Adipose tissue (tissue), 3 donors: ENCODE results near the gene SLC39A12. TPM values are rescaled to one million over a fixed set of nuclear protein-coding genes. Genes with fewer than 3 reads are reported as not detected.

ENCODE experiments used
- H3K27ac ChIP-seq: one replicate; pipeline ENCODE4 v1.5.1; 2013; ENCODE audit warnings: low read depth, low read length
- WGBS, 3 donors: extraction: QIAGEN DNeasy Blood & Tissue Kit; methylation state at CpG; one replicate each; pipeline ENCODE4 v1.1.7; 2013; 5-methylcytosine and 5-hydroxymethylcytosine counted together
- polyA plus RNA-seq, 3 donors: library from polyadenylated mRNA; stranded (reverse); fragments of 200-250 nt; gene quantifications; one replicate each; pipeline ENCODE4 v1.2.3, GENCODE V29; 2013
- donor health status: healthy with polysubstance abuse.
- donor health status: Bipolar disorder and iron deficiency.
- donor health status: healthy.

The SLC39A12 gene
- polyA plus RNA-seq, 3 donors: 0.15 TPM; not detected in 2

DNA sequence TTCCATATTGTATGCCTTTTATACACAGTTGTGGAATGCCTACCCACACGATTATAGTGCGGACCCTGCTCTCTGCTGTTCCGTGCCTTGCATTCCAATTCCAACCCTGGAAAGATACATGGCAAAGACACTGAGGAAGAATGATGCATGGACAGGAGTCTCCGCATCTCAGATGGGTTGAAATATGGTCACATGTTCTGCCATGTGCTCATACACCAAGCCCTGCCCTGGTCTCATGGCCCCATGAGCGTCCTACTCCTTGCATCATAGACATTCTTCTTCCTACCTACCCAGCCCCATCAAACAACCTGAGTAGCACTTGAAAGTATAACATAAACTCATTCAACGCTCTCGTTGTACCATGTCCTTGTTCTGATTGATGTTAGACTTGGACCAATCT is 6.3 kb downstream of the SLC39A12 start:
- 89 to 93% (median 91%) methylated on average over 7 of the region's 7 CpGs for WGBS, 3 donors

DNA sequence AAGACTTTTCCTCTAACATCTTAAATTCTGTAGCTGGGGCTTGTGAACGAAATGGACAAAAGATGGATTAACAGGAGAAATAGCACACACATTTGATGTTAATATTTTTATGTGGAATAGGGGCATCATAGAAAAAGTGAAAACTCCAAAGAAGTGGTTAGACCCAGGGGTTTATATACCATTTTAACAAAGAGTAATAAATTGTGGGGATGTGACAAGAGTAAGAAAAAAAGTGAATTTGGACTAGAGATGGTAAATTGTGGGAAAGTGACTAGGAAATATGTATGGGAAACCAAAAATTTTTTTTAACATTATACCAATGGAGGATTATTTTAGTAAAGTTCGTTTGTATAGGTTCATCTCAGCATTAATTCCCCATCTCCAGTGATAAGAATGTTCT is 8.2 kb downstream of the SLC39A12 start:
- H3K27ac ChIP-seq: no peak overlapping the region
- 57 to 75% (median 69%) methylated on average over 2 of the region's 2 CpGs for WGBS, 3 donors

More for the DNA sequence above, 6.3 kb downstream of the SLC39A12 start:
- H3K27ac ChIP-seq: no peak overlapping the region

DNA sequence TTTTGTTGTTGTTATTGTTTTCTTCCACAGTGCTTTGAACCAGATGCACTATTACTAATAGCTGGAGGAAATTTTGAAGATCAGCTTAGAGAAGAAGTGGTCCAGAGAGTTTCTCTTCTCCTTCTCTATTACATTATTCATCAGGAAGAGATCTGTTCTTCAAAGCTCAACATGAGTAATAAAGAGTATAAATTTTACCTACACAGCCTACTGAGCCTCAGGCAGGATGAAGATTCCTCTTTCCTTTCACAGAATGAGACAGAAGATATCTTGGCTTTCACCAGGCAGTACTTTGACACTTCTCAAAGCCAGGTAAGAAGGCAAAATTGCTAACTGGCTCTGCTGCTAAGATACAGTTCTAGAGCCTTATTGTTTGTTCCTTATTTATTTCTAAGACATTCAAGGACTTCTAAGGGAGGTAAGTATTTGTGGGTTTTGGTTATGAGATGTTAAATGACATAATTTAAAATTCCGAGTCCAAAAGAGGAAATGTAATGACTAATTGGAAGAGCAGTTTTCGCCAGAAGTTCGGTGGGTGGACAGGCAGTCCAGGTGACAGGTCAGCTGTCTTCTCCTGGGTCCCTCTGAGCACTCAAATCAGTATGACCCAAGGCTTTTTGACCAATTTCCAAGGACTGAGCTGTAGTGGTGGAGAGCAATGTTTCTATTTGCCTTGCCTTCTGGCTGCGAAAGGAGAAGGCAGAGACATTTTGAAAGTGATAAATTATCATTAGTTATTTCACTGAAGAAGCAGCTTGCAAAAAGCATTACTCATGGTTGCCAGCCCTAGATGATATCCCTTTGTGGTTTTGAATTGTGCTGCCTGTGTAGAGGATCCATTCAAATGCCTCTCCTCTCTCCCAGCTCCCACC is 10.1 kb downstream of the SLC39A12 start:
- 52 to 56% (median 53%) methylated on average over 4 of the region's 4 CpGs for WGBS, 3 donors
- no peak overlapping the region for H3K27ac ChIP-seq

DNA sequence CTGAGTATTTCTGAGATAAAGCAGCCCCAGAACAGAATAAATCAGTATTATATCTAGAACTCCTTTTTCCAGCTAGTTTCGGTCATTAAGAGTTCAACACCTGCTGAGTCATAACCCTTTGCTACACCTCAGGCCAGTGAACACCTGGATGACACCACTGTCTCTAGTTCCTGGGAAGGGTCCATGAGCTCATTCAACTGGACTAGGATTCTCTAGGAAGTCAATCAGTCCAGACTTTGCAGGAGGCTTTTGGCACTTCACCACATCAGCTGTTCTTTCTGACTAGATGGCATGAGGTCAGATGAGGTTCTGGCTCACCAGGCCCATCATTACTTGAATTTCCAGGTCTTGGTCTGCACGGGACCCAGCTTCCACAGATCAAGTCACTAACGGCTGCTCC is 11.7 kb downstream of the SLC39A12 start:
- no peak overlapping the region for H3K27ac ChIP-seq
- 88 to 95% (median 91%) methylated on average over 3 of the region's 3 CpGs for WGBS, 3 donors

DNA sequence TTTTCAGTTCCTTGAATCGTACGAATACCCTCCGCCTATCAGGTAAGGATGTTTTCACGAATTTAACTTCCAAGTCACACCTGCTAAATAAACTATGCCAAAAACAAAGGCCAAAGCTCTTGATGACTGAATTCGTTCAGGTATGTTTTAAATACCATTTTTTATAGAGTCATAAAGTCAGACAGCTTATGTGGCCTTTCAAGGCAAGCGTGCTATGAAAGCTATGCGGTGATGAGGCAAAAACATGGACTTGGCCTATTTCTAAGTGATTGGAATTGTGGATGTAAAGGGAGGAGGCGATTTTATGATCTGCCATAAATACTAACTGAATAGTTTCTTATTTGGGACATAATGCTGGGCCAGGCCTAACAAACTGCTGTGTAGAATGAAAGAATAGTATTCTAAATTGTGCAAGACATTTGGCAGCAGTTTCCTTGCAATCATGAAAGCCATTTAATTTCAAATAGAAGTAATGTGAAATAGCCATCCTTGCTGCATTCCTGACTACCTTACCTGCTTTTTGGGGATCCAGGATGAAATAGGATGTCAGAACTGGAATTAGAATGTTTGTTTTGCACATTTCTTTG is 14.0 kb downstream of the SLC39A12 start:
- 80 to 90% (median 83%) methylated on average over 8 of the region's 8 CpGs for WGBS, 3 donors
- H3K27ac ChIP-seq: no peak overlapping the region

DNA sequence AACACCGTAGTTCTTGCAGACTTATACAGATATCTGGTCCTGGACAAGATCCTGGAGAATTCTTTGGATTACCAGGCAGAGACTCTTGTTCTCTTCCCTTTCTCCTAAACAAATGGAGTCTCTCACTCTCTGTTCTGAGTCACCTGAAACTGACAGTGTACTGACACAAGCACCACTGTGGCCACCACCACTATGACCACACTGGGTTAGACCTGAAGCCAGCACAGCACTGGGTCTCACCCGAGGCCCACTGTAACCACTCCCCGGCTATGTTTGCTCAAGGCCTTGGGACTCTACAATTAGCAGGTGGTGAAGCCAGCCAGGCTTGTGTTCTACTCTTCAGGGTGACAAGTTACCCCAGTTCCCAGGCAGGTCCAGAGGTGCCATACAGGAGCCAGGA is 22.8 kb downstream of the SLC39A12 start:
- no peak overlapping the region for H3K27ac ChIP-seq
- 83 to 95% (median 94%) methylated on average over 3 of the region's 3 CpGs for WGBS, 3 donors

DNA sequence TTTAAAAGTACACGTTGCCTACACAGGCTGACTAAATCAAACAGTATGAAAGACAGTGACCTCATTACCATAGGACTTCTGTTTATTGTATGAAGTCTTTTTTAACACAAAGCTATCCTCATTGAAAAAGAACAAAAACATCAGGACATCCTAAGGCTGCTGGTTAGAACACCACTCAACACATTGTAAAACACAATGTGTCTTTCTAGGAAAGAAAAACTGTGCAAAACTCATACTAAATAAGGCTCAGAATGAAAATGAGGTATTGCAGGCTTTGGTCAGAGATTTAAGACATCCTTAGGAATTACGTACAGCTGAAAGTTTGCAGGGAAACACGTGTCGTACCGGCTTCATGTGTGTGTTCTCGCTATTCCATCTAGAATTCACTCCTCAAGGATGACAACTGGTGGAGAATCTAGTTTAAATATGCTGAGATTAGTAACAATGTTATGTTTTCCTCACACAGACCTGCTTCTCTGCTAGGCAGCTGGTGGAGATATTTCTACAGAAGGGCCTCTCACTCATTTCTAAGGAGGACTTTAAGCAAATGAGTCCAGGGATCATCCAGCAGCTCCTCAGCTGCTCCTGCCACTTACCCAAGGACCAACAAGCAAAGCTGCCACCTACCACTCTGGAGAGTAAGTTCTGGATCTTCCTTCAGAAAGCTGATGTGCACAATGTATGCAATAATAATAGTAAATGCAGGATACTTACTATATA is 29.3 kb downstream of the SLC39A12 start:
- H3K27ac ChIP-seq: no peak overlapping the region
- 78 to 88% (median 84%) methylated on average over 6 of the region's 6 CpGs for WGBS, 3 donors

DNA sequence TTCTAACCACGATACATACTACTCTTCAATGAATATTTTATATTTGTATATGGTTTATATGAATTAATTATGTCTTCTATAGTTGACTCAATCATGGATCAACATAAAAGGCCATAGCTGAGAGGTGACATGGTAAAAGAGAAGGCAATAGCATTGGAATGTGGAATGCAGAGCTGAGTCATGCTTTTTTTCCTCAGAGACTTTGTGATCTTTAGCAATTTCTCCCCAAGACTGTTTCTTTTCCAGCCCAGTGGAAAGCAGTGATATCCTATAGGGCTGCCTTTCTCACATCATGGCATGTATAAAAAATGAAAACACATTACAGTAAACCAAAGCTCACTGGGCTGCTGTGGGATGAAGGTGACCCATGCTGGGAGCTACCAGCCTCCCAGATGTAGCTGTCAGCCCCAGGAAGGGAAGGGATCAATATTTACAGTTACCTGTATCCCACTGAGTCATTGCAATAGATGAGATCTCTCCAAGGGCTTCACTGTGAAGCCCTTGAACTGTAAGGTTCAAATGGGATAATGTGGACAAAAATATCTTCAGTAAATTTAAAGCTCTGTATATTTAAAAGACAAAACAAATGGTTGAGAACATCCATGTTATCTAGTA is 30.2 kb downstream of the SLC39A12 start:
- H3K27ac ChIP-seq: no peak overlapping the region
- WGBS, 3 donors: 88 to 94% (median 89%) methylated on average over 1 of the region's 1 CpG

DNA sequence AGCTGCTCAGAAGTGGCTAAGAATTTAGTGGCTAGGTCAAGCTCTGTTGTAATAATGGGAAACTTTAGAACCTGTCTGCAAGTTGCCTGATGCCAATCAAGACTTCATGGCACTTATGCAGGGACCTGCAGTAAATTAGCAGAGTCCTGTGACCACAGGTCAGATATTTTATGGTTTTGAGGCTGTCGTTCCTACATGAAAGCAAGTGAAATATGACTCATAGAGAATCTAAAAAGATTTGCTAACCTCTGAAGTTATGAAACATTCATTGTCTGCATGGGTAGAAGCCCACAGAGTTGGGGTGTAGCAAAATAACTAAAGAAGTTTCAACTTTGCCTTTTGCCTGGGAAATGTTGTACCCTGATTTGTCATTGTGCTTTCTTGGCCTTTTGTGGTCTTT is 32.3 kb downstream of the SLC39A12 start:
- no peak overlapping the region for H3K27ac ChIP-seq
- 41 to 65% (median 41%) methylated on average over 1 of the region's 1 CpG for WGBS, 3 donors

DNA sequence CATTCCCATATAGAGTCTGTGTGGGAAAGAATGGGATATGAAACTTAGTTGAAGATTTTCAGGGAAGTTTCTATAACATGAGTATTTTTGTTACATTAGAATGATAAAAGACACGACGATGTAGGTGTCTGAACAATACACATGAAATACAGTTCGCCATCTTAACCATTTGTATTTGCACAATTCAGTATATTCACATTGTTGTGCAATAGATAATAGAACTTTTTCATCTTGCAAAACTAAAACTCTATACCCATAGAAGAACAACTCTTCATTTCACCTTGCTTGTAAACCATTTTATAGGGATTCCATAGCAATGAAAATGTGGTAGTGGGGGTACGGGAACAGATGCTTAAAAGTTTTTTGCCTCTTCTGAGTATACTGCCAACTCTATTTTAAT is 32.8 kb downstream of the SLC39A12 start:
- 85 to 90% (median 86%) methylated on average over 4 of the region's 4 CpGs for WGBS, 3 donors
- no peak overlapping the region for H3K27ac ChIP-seq

DNA sequence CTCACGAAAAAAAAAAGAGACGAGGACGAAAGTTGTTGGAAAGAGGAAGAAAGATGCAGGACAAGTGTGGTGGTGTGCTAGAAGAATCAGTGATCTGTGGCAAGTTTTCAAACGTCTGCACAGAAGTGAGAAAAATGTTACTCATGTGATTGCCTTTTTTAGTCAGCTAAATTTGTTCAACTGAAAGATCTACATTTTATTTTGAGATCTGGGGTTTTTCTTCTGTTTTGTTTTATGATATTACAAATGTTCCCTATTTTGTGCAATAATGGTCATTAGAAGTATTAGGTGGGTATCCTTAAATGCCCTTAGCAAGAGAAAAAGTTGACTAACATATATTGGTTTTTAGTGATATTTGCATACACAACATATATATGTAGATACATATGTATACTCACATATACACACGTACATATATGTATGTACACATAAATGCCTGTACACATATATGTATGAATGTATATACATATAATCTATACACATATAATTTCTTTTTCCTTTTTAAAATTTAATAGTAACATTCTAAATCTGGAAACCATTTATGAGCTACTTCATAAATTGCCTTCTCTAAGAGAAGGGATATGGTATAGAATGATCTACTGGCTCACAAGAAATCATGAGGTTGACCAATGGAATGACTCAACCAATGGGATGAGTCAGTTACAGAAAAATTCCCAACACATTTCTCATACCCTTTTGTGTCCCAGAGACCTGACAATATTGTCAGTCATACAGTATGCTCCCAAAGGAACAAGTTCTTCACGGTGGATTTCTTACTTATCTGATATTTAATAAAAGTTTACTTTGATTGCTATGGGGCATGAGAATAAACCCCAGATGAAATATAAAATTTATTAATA is 38.4 kb downstream of the SLC39A12 start:
- 72 to 79% (median 74%) methylated on average over 6 of the region's 6 CpGs for WGBS, 3 donors
- H3K27ac ChIP-seq: no peak overlapping the region

DNA sequence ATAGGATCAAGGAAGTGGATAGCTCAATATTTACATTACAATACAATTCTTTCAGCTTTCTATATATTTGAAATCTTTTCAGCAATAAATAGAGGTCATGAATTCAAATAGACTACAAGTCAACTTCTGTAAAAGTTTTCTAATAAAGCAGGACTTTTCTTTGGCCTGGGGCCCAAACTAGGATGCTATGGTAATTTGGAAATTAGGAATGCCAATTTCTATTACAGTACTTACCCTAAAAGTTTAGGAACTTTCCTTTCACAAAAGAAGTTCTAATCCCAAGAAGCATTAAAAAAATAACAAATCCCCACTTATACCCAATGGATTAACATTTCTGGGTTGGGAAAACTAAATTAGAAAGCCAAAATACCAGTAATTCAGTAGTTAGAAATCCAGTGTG is 40.5 kb downstream of the SLC39A12 start:
- no peak overlapping the region for H3K27ac ChIP-seq

DNA sequence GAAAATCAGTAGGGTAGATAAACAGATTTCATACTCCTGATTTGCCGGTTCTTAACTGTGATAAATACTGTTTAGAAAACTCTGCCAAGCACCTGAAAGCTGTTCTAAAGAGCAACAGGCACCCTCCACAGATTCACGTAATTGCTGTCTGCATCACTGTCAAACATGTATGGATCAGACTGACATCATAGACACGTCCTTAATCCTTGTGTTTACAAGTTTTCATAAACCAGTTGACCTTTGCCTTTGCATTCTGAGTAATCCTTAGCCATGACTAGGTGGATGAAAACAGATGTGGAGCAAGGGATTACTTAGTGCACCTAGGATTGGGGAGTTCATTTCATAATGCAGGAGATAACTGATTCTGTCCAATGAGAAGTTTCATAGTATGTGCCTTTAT is 41.6 kb downstream of the SLC39A12 start:
- no peak overlapping the region for H3K27ac ChIP-seq
- 49 to 76% (median 71%) methylated on average over 3 of the region's 3 CpGs for WGBS, 3 donors

DNA sequence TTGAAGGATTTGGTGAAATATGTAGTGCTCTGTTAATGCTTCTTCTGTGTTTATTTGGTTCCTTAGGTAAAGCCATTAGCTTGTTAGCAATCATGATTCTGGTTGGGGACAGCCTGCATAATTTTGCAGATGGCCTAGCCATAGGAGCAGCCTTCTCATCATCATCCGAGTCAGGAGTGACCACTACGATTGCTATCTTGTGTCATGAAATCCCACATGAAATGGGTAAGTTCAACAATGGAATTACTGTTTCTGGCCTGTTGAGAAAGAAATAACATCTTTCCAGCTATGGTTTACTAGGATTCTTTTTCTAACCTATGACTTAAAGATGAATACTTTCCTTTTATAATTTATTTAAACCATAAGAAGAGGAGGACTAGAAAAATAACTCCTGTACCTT is 48.9 kb downstream of the SLC39A12 start:
- no peak overlapping the region for H3K27ac ChIP-seq
- WGBS, 3 donors: 86 to 97% (median 92%) methylated on average over 2 of the region's 2 CpGs

DNA sequence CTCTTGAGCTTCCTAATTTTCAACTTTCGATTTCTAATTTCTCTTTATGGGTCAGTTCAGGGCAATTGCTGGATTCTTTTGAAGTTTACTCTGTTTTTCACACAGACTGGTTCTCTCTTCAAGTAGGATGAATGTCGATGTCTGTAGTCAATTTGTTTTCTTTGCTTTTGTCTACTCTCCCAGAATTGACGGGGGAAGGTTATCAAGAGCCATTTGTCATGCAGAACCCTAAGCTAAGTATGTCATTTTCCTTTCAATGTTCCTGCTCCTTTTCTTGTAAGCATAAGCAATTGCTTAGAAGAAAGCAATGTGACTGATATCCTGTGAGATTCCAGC is 53.7 kb downstream of the SLC39A12 start:
- WGBS, 3 donors: 24 to 35% (median 31%) methylated on average over 3 of the region's 3 CpGs
- H3K27ac ChIP-seq: no peak overlapping the region

DNA sequence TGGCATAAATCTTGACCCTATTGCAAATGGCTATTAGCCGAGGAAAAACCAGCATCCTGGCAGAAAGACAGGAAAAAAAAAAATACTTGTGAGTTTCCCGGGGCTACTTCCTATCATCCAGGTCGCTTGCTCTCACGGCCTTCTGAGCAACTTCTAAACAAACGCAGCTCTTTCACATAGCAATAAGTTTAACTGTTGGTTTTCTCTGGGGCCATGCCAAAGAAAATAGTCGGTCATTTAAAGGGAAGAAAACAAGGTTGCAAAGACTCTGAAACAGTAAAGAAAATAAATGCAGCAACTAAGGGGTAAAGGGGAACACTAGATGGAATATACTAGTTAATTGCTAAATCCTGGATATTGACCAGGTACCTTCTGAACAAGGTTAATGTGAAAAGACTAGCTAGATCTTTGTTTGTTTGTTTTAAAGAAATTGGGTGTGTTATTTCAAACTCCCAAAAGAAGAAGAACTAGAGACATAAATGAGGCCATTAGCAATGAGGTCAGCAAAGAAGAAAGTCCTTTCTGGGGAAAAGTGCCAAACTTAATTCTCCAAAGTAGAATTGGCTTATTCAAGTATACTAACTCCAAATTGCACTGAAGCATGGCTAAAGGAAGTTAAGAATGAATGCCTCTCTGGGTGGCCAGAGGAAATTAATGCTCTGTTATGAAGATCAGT is 54.2 kb downstream of the SLC39A12 start:
- WGBS, 3 donors: 19 to 23% (median 22%) methylated on average over 6 of the region's 6 CpGs
- H3K27ac ChIP-seq: no peak overlapping the region

DNA sequence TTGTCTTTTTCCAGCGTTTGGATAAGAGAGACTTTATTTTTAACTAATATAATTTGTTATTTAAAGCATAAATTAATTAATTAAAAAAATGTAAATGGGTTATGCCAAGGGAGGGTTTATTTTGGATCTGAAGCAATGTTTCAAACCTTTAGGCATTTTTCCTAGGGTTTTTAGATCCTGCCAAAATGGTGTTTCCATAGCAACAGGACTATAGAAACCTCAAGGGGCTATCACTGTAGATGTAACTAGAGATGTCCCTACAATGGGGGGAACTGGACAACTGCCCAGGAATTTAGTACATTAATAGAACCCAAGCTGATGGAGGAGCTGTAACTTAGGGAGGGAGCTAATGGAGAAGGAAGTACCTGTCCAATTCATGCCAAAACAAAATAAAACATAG is 57.3 kb downstream of the SLC39A12 start:
- WGBS, 3 donors: 41 to 50% (median 43%) methylated on average over 1 of the region's 1 CpG
- H3K27ac ChIP-seq: no peak overlapping the region

DNA sequence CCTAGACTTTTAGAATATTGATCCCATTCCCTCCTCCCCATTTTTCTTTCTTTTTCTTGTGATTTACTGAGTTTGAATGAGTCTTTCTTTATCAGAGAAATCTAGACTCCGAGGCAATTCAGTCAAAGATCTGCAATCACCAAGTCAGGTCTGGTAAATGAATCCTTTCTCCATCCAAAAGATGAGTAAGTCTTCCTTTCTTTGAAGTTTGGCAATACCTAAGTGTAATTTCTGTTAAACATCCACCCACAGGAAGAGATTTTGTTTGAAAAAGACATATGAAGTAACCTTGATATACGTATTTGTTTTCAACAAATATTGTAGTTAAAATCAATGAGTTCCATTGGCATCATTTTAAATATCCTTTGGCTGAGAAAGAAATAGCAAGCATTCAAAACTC is 58.3 kb downstream of the SLC39A12 start:
- no peak overlapping the region for H3K27ac ChIP-seq
- WGBS, 3 donors: 36 to 49% (median 48%) methylated on average over 2 of the region's 2 CpGs
